ENCODE measurements around the gene BMP2K.

- TF ChIP-seq CTCF (conservative IDR thresholded peaks at IDR 0.05; ENCODE audit: low read length) (no peak), EZH2phosphoT487 (IDR thresholded peaks at IDR 0.05; ENCODE audit: borderline replicate concordance) (no peak)
Observed at GRCh38 chr4:78778530-78778929, 2.4 kb downstream of the BMP2K start.

Data from Loucy (cell line).